ENCODE data around the gene RIN3.

The RIN3 gene

GRCh38 chr14:92499234-92499633 lies 14.3 kb upstream of the RIN3 start:
- no peak overlapping the region for H3K4me3 ChIP-seq (ENCODE audit: low read depth, low read length)

GRCh38 chr14:92500491-92500941 lies 13.1 kb upstream of the RIN3 start:
- Histone ChIP-seq H3K9ac (ENCODE audit: low read depth, low read length) (no peak overlapping the region), H3K4me1 (ENCODE audit: control insufficient read depth, insufficient read depth, low read length) (no peaks in the 10 kb centered on the region), H3K9me3 (ENCODE audit: control insufficient read depth, insufficient read depth, low read length) (no peaks in the 10 kb centered on the region), H3K36me3 (ENCODE audit: control insufficient read depth, insufficient read depth, low read length) (no peaks in the 10 kb centered on the region), H3K4me3 (ENCODE audit: low read depth, low read length) (no peak overlapping the region), H3K27me3 (ENCODE audit: control insufficient read depth, insufficient read depth, low read length) (no peaks in the 10 kb centered on the region)

More at GRCh38 chr14:92499234-92499633, 14.3 kb upstream of the RIN3 start:
- no peaks in the 10 kb centered on the region for H3K9me3 ChIP-seq (ENCODE audit: control insufficient read depth, insufficient read depth, low read length)
- no peaks in the 10 kb centered on the region for H3K27me3 ChIP-seq (ENCODE audit: control insufficient read depth, insufficient read depth, low read length)
- no peaks in the 10 kb centered on the region for H3K4me1 ChIP-seq (ENCODE audit: control insufficient read depth, insufficient read depth, low read length)
- no peaks in the 10 kb centered on the region for H3K36me3 ChIP-seq (ENCODE audit: control insufficient read depth, insufficient read depth, low read length)
- H3K9ac ChIP-seq (ENCODE audit: low read depth, low read length) = no peak overlapping the region

GRCh38 chr14:92501891-92502351 lies 11.7 kb upstream of the RIN3 start:
- no peak overlapping the region for H3K9ac ChIP-seq (ENCODE audit: low read depth, low read length)
- no peaks in the 10 kb centered on the region for H3K4me1 ChIP-seq (ENCODE audit: control insufficient read depth, insufficient read depth, low read length)

GRCh38 chr14:92502541-92503286 lies 10.9 kb upstream of the RIN3 start:
- Histone ChIP-seq H3K4me3 (ENCODE audit: low read depth, low read length) (no peak overlapping the region), H3K9ac (ENCODE audit: low read depth, low read length) (no peak overlapping the region), H3K36me3 (ENCODE audit: control insufficient read depth, insufficient read depth, low read length) (no peaks in the 10 kb centered on the region)

More at GRCh38 chr14:92501891-92502351, 11.7 kb upstream of the RIN3 start:
- Histone ChIP-seq H3K27me3 (ENCODE audit: control insufficient read depth, insufficient read depth, low read length) (no peaks in the 10 kb centered on the region), H3K36me3 (ENCODE audit: control insufficient read depth, insufficient read depth, low read length) (no peaks in the 10 kb centered on the region), H3K4me3 (ENCODE audit: low read depth, low read length) (no peak overlapping the region), H3K9me3 (ENCODE audit: control insufficient read depth, insufficient read depth, low read length) (no peaks in the 10 kb centered on the region)

GRCh38 chr14:92503756-92504491 lies 9.7 kb upstream of the RIN3 start:
- Histone ChIP-seq H3K27me3 (ENCODE audit: control insufficient read depth, insufficient read depth, low read length) (no peaks in the 10 kb centered on the region), H3K9ac (ENCODE audit: low read depth, low read length) (no peak overlapping the region), H3K4me1 (ENCODE audit: control insufficient read depth, insufficient read depth, low read length) (no peaks in the 10 kb centered on the region)

More at GRCh38 chr14:92502541-92503286, 10.9 kb upstream of the RIN3 start:
- no peaks in the 10 kb centered on the region for H3K4me1 ChIP-seq (ENCODE audit: control insufficient read depth, insufficient read depth, low read length)
- no peaks in the 10 kb centered on the region for H3K9me3 ChIP-seq (ENCODE audit: control insufficient read depth, insufficient read depth, low read length)
- H3K27me3 ChIP-seq (ENCODE audit: control insufficient read depth, insufficient read depth, low read length) = no peaks in the 10 kb centered on the region

GRCh38 chr14:92505826-92506225 lies 7.8 kb upstream of the RIN3 start:
- Histone ChIP-seq H3K4me1 (ENCODE audit: control insufficient read depth, insufficient read depth, low read length) (no peaks in the 10 kb centered on the region), H3K36me3 (ENCODE audit: control insufficient read depth, insufficient read depth, low read length) (no peaks in the 10 kb centered on the region), H3K9ac (ENCODE audit: low read depth, low read length) (no peak overlapping the region), H3K27me3 (ENCODE audit: control insufficient read depth, insufficient read depth, low read length) (no peaks in the 10 kb centered on the region), H3K9me3 (ENCODE audit: control insufficient read depth, insufficient read depth, low read length) (no peaks in the 10 kb centered on the region), H3K4me3 (ENCODE audit: low read depth, low read length) (no peak overlapping the region)

More at GRCh38 chr14:92503756-92504491, 9.7 kb upstream of the RIN3 start:
- H3K36me3 ChIP-seq (ENCODE audit: control insufficient read depth, insufficient read depth, low read length) = no peaks in the 10 kb centered on the region
- no peak overlapping the region for H3K4me3 ChIP-seq (ENCODE audit: low read depth, low read length)
- no peaks in the 10 kb centered on the region for H3K9me3 ChIP-seq (ENCODE audit: control insufficient read depth, insufficient read depth, low read length)

- H3K27me3 ChIP-seq (ENCODE audit: control insufficient read depth, insufficient read depth, low read length) = no peaks in the 10 kb centered on the region
- no peak overlapping the region for H3K9ac ChIP-seq (ENCODE audit: low read depth, low read length)
- no peaks in the 10 kb centered on the region for H3K4me1 ChIP-seq (ENCODE audit: control insufficient read depth, insufficient read depth, low read length)
- no peaks in the 10 kb centered on the region for H3K36me3 ChIP-seq (ENCODE audit: control insufficient read depth, insufficient read depth, low read length)
- H3K4me3 ChIP-seq (ENCODE audit: low read depth, low read length) = no peak overlapping the region
- no peaks in the 10 kb centered on the region for H3K9me3 ChIP-seq (ENCODE audit: control insufficient read depth, insufficient read depth, low read length)
Measured at GRCh38 chr14:92506231-92506630, 7.3 kb upstream of the RIN3 start.

- no peaks in the 10 kb centered on the region for H3K27me3 ChIP-seq (ENCODE audit: control insufficient read depth, insufficient read depth, low read length)
- H3K36me3 ChIP-seq (ENCODE audit: control insufficient read depth, insufficient read depth, low read length) = no peaks in the 10 kb centered on the region
- H3K9me3 ChIP-seq (ENCODE audit: control insufficient read depth, insufficient read depth, low read length) = no peaks in the 10 kb centered on the region
- H3K4me3 ChIP-seq (ENCODE audit: low read depth, low read length) = no peak overlapping the region
- no peaks in the 10 kb centered on the region for H3K4me1 ChIP-seq (ENCODE audit: control insufficient read depth, insufficient read depth, low read length)
- H3K9ac ChIP-seq (ENCODE audit: low read depth, low read length) = no peak overlapping the region
Measured at GRCh38 chr14:92507174-92507768, 6.3 kb upstream of the RIN3 start.

GRCh38 chr14:92510972-92511371 lies 2.6 kb upstream of the RIN3 start:
- H3K4me1 ChIP-seq (ENCODE audit: control insufficient read depth, insufficient read depth, low read length) = no peaks in the 10 kb centered on the region
- H3K4me3 ChIP-seq (ENCODE audit: low read depth, low read length) = no peak overlapping the region
- no peaks in the 10 kb centered on the region for H3K9me3 ChIP-seq (ENCODE audit: control insufficient read depth, insufficient read depth, low read length)
- H3K36me3 ChIP-seq (ENCODE audit: control insufficient read depth, insufficient read depth, low read length) = no peaks in the 10 kb centered on the region
- H3K27me3 ChIP-seq (ENCODE audit: control insufficient read depth, insufficient read depth, low read length) = peaks cover 29% of the 10 kb centered on the region
- no peak overlapping the region for H3K9ac ChIP-seq (ENCODE audit: low read depth, low read length)

GRCh38 chr14:92511453-92512238 lies 1.9 kb upstream of the RIN3 start:
- H3K9ac ChIP-seq (ENCODE audit: low read depth, low read length) = no peak overlapping the region
- H3K4me3 ChIP-seq (ENCODE audit: low read depth, low read length) = no peak overlapping the region
- no peaks in the 10 kb centered on the region for H3K36me3 ChIP-seq (ENCODE audit: control insufficient read depth, insufficient read depth, low read length)

GRCh38 chr14:92512807-92513203 lies 776 bp upstream of the RIN3 start:
- Histone ChIP-seq H3K4me1 (ENCODE audit: control insufficient read depth, insufficient read depth, low read length) (no peaks in the 10 kb centered on the region), H3K9ac (ENCODE audit: low read depth, low read length) (no peak overlapping the region)

More at GRCh38 chr14:92511453-92512238, 1.9 kb upstream of the RIN3 start:
- H3K4me1 ChIP-seq (ENCODE audit: control insufficient read depth, insufficient read depth, low read length) = no peaks in the 10 kb centered on the region
- no peaks in the 10 kb centered on the region for H3K9me3 ChIP-seq (ENCODE audit: control insufficient read depth, insufficient read depth, low read length)
- peaks cover 33% of the 10 kb centered on the region for H3K27me3 ChIP-seq (ENCODE audit: control insufficient read depth, insufficient read depth, low read length)

More at GRCh38 chr14:92512807-92513203, 776 bp upstream of the RIN3 start:
- Histone ChIP-seq H3K9me3 (ENCODE audit: control insufficient read depth, insufficient read depth, low read length) (no peaks in the 10 kb centered on the region), H3K4me3 (ENCODE audit: low read depth, low read length) (peak overlapping the region; percentile 58), H3K36me3 (ENCODE audit: control insufficient read depth, insufficient read depth, low read length) (no peaks in the 10 kb centered on the region), H3K27me3 (ENCODE audit: control insufficient read depth, insufficient read depth, low read length) (peaks cover 33% of the 10 kb centered on the region)

Measured in iPS-15b (cell line).